ENCODE measurements around the gene OAT.

- no peak for TF ChIP-seq CTCF (IDR thresholded peaks at IDR 0.05)
- TF ChIP-seq POLR2A (IDR thresholded peaks at IDR 0.05), result no peak
These were observed 40.5 kb downstream of the OAT start for GRCh38 chr10:124378271-124378670.
